Endothelial cell of hepatic sinusoid (primary cell): ENCODE measurements around the gene SMYD3.

Source experiments
- in situ Hi-C: cut with HindIII; loops from 2 replicates; pipeline ENCODE4 v1.10.0; 2017; ENCODE audit warnings: low sequenced_read_pairs

The SMYD3 gene

GRCh38 chr1:246516126-246516525 is 9.0 kb upstream of the SMYD3 start:
- in situ Hi-C loops = no loop called here

DNA sequence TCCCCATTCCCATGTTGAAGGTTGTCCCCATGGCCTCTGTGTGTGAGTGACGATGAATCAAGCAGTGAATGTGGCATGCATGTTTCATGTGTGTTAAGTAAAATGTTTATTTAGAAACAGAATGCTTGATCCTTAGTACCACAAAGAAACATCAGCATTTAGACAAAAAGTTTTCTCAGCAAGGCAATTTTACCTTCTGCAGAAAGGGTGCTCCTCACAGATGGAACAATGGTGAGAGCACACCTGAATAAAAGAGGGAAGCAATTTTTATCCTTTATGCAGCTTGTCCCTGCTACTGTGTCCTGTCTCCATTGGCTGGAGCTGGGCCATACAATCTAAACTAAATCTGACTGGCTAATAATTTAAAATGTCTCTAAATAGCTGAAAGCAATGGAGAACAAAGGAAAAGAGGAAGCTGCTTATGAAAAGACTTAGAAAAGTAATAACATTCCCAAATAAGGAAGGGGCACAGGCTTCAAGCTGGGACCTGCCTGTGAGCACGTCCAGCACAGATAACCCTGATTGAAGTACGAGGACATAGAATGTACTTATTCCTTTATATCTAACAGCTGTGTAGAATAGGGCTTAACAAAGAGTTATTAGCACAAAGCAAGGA is 8.4 kb upstream of the SMYD3 start:
- in situ Hi-C loops = no loop called here

DNA sequence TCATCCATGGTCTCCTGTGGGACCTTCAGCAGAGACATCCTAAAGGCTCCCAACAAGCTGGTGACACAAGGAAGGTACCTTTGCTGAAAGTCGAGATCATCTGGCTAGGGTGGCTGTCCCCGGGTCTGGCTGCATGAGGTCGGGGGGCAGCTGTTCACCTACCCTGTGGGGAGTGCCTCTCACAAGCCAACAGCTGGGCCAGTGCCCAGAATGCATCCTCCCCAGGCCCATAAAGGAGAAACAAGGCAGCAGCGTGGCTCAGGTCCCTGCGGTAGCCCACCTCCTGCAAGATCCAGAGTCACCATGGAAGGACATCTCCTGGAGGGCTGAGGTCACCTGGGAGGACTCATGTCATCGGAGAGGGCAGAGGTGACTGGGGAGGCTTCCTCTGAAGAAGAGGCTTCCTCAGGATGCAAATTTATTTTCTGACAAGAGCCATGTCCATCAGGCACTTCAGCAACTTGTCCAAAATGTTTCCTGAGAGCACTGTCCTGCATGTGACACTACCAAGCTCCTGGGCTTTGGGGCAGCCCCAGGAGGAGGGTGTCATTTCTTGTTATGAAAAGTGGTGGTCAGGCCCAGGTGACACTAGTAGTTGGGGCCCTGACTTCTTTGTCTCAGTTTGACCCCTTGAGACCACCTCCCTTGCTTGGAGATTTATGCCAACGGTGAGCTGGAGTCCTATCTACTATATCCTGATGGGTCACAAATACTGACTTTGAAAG is 6.7 kb upstream of the SMYD3 start:
- in situ Hi-C loops = no loop called here

DNA sequence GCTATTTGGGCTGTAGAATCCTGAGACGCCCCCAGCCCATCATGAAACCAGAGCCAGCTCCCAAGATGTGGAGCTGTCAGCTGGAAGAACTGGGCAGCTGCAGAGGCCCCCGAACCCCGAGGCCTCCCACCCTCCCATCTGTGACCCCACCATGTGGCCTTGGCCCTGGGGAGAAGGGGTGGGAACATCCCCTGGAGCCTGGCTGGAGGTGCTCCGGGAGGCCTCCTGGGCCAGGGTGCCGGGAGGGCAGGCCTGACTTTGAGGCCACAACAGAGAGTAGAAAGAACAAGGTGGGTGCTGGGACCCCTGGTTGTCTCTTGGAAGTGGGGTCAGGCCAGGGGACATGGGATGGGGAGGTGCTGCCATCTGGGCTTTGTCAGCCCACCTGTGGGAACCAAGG is 6.0 kb upstream of the SMYD3 start:
- in situ Hi-C loops = no loop called here

GRCh38 chr1:246512635-246513034 is 5.6 kb upstream of the SMYD3 start:
- in situ Hi-C loops = no loop called here

GRCh38 chr1:246512230-246512629 is 5.2 kb upstream of the SMYD3 start:
- in situ Hi-C loops = no loop called here

GRCh38 chr1:246511203-246511602 is 4.1 kb upstream of the SMYD3 start:
- in situ Hi-C loops = no loop called here

DNA sequence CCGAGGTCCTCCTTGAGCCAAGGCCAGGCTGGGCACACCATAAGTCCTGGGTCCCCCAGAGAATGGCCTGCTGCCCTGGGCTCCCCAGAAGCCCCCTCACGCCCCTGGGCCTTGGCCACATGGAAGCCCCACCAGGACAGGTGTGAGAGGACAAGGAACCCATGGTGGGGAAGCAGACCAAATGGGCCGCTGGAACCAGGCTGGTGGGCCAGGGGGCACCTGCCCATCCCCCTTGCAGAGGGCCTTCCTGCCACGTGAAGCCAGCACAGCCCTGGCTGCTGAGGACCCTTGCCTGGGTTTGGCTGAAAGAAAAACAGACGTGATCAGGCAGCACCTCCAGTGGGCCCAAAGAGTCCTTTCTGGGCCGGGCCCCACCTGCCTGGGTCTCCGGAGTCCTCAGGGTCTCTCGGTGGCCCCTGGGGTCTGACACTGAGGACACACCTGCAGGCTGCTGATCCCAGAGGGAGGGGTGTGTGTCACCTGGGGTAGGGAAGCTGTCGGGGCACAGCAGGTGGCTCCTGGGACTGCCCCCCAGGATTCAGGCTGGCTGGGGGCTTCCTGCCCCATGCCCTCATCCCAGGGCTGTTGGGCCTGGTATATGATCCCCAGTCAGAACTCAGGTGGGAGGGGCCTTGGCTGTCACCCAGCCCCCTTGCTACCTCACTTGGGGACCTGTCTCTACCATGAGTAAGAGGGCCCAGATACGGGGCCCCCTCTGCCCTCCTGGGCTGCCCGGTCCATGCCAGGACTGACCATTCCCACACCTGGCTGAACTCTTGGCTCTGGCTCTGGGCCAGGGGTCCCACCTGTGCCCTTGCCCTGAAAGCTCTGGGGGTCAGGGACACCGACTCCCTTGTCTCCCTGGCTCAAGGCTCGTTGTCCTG is 3.3 kb upstream of the SMYD3 start:
- in situ Hi-C loops = no loop called here

GRCh38 chr1:246508897-246509688 is 2.0 kb upstream of the SMYD3 start:
- in situ Hi-C loops = no loop called here

- in situ Hi-C loops = no loop called here
Measured at GRCh38 chr1:246506367-246506673, 759 bp downstream of the SMYD3 start.

DNA sequence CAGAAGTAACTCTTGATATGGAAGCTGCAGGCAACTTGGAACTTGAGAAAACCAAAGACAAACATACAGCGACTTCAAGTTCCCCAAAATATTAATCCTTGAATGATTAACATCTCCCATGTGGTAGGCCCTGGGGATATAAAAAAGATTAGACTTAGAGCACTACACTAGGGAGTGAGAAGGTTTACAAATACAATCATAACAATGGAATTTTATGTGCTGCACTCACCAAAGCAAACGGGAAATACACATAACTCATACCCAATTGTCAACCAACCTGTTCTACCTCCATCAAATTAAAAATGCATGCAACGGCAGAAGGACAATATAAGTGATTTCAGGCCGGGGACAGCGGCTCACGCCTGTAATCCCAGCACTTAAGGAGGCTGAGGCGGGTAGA is 3.7 kb downstream of the SMYD3 start:
- in situ Hi-C loops = no loop called here

GRCh38 chr1:246497331-246497915 is 9.7 kb downstream of the SMYD3 start:
- in situ Hi-C loops = no loop called here

DNA sequence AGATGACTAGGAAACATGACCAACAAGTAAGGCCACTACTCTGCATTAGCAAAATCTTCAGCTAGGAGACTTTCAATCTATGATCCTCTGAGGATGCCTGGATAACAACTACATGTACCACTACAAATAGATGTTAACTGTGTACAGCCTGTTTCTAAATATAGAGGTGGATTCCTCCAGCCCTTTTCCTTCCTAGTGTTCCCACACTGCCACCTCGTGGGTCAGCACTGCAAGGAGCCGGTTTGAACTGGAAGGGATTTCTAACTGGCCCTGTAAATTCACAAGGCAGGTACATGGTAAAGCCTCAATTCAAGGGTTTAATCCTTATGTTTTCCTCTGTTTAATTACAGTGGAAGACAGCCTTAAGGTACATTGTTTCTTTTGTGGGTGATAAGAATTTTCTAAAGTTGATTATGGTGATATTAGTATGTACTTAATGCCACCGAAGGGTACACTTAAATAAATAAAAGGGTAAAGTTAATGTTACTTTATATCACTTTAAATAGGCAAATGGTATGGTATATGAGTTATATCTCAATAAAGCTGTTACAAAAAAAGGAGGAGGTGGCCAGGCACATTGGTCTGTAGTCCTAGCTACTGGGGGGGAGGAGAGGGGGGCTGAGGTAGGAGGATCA is 14.4 kb downstream of the SMYD3 start:
- in situ Hi-C loops = no loop called here

DNA sequence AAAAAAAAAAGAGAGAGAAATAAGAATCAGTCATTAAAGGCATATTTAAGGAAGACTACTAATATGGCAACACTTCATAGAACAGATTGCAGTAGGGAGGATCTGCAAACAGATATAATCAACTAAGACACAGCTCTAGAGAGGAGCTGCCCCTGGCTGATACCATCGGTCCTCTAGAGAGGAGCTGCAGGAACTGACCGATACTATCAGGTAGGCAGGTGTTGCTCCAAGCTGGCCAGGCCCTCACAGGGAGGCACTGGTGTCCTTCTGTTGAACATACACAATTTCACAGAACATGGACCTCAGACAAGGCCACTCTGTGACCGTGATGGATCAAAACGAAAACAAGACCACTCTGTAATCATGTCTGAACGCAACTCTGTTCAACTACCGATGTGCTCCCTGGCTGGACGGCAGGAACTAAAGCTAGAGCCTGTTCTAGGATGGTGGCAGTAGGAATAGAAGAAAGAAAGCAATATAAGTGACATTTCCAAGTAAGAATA is 15.5 kb downstream of the SMYD3 start:
- in situ Hi-C loops = no loop called here

DNA sequence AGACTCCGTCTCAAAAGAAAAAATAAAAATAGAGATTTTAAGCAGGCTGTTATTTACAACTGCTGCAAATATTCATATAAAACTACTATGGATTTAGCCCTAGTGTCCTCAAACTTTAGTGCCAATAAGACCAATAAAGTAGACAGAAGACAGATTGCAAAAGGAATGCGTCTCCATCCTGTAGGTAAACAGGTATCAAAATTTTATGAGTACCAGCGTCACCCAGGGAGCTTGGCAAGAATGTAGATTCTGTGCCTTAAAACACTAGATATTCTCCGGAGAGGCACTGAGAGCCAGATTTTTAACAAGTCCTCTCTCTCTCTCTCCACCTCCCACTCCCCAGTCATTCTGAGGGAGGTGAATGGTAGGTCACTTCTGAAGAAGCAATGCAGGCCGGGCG is 18.4 kb downstream of the SMYD3 start:
- in situ Hi-C loops = no loop called here

DNA sequence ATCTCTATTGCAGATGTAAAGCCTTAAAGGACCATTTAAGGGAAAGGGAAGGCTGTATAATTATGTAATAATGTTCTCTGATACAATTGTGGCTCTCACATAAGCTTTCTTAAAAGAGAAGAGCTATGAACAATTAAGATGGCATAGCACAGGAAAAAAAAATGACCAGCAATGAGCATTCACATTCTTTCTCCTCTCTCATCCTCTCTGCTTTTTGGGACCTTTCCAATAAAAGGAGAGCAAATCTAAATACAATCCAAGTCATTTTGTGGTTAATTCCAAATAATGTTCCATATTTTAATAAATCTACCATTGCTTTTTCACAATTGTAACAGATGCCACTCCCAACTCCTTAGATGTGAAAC is 23.5 kb downstream of the SMYD3 start:
- in situ Hi-C loops = no loop called here

DNA sequence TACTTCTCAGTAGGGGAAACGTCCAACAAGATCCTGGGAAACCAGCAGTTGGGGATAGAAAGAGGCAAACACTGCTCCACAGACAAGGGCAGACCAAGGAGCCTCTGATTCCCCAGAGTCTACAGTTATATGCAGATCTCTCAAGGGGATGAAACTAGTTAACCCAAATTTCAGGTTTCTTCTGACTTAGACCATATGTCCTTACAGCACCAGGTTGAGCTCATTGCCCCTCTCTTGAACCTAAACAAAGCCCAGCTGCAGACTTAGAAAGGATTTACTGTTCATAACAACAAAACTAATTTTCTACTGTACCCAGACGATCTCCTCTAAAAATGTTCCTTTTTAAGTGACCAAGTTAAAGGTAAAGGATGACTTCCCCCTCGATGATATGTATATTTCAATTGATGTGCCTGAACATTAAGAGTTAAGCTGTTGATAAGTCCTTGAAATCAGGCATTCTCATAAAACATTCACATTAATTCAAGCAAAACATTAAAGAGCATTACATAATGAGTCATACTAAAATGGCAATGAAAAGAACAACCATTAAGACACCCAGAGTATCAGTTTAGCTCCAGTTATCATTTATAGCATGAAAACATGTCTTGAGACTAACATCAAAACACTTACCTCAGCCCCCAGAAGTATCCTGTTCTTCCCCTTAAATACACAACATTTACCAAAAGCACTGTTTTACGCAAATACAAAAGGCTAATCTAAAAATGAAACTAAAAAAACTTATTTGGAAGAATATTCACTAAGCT is 24.1 kb downstream of the SMYD3 start:
- in situ Hi-C loops = no loop called here

DNA sequence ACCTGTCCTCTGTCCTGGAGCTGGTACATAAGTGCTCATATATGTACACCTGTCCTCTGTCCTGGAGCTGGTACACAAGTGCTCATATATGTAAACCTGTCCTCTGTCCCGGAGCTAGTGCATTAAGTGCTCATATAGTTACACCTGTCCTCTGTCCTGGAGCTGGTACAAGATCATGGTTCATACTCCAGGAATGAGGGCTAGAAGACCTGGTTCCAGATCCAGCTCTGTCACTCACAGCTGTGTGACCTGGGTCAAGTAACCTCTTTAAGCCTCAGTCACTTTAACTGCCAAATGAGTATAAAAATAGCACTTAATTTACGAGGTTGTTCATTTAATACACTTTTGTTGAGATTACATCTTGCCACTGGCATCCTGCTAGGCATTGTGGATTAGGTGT is 28.0 kb downstream of the SMYD3 start:
- in situ Hi-C loops = no loop called here

- in situ Hi-C loops = no loop called here
Measured at GRCh38 chr1:246477634-246478033, 29.4 kb downstream of the SMYD3 start.

- in situ Hi-C loops = no loop called here
Measured at GRCh38 chr1:246476771-246477170, 30.3 kb downstream of the SMYD3 start.
